ENCODE measurements around the gene HNRNPL.
"Not testable (repeated sequence)": the region's sequence is repeated elsewhere in the genome, so short reads cannot be mapped to it uniquely, and the experiment has no call there.

HNRNPL gene

GRCh38 chr19:38869160-38869835 is 19.5 kb upstream of the HNRNPL start:
- DNase-seq: no peak

GRCh38 chr19:38868551-38868950 is 18.8 kb upstream of the HNRNPL start:
- DNase-seq: no peak

- no peak for DNase-seq
Measured at GRCh38 chr19:38867171-38867780, 17.5 kb upstream of the HNRNPL start.

GRCh38 chr19:38862321-38863059 is 12.7 kb upstream of the HNRNPL start:
- DNase-seq: peak; percentile 96

- no peak for DNase-seq
Measured at GRCh38 chr19:38861368-38861767, 11.6 kb upstream of the HNRNPL start.

GRCh38 chr19:38859631-38860204 is 9.9 kb upstream of the HNRNPL start:
- not testable (repeated sequence) for DNase-seq

- DNase-seq: no peak
Measured at GRCh38 chr19:38856813-38857212, 7.0 kb upstream of the HNRNPL start.

GRCh38 chr19:38855751-38856150 is 6.0 kb upstream of the HNRNPL start:
- DNase-seq: not testable (repeated sequence)

- not testable (repeated sequence) for DNase-seq
Measured at GRCh38 chr19:38854961-38855360, 5.2 kb upstream of the HNRNPL start.

GRCh38 chr19:38853214-38853613 is 3.4 kb upstream of the HNRNPL start:
- no peak for DNase-seq

GRCh38 chr19:38852231-38853044 is 2.7 kb upstream of the HNRNPL start:
- DNase-seq: no peak

GRCh38 chr19:38851622-38852230 is 1.9 kb upstream of the HNRNPL start:
- DNase-seq: peak; percentile 76

- no peak for DNase-seq
Measured at GRCh38 chr19:38850976-38851621, 1.3 kb upstream of the HNRNPL start.

- DNase-seq: peak; percentile 41
Measured at GRCh38 chr19:38850436-38850975, 720 bp upstream of the HNRNPL start.

GRCh38 chr19:38849147-38849859 is 483 bp downstream of the HNRNPL start:
- DNase-seq: peak; percentile 83

GRCh38 chr19:38848299-38849146 is 1.3 kb downstream of the HNRNPL start:
- no peak for DNase-seq

GRCh38 chr19:38846097-38846496 is 3.7 kb downstream of the HNRNPL start:
- DNase-seq: no peak

- no peak for DNase-seq
Measured at GRCh38 chr19:38845374-38846024, 4.3 kb downstream of the HNRNPL start.

GRCh38 chr19:38844093-38844686 is 5.6 kb downstream of the HNRNPL start:
- no peak for DNase-seq
